MM.1S (cell line): Measurements from ENCODE around the gene STRN3.

Experiments
- DNase-seq: peaks from one replicate; pipeline ENCODE4 v3.0.0-alpha.2; 2015
- H2AFZ ChIP-seq: fragments of 300-600 bp; sonication (generic); 2 replicates; pipeline ENCODE4 v1.6.0; 2016; ENCODE audit warnings: antibody characterized with exemption, low read length
- H3F3A ChIP-seq: fragments of 300-600 bp; sonication (generic); 2 replicates; pipeline ENCODE4 v1.6.1; 2016; ENCODE audit warnings: mild to moderate bottlenecking, antibody characterized with exemption, low read length, moderate library complexity, mixed read lengths; ENCODE audit not compliant: insufficient read depth
- H3K27ac ChIP-seq: fragments of 300-600 bp; sonication (generic); 2 replicates; pipeline ENCODE4 v1.5.1; 2016; ENCODE audit warnings: mild to moderate bottlenecking, low read length
- H3K27me3 ChIP-seq: fragments of 300-600 bp; sonication (generic); replicated peaks from 2 replicates; pipeline ENCODE4 v1.6.0; 2016; ENCODE audit warnings: low read length; ENCODE audit not compliant: insufficient read depth
- H3K36me3 ChIP-seq: fragments of 300-600 bp; sonication (generic); replicated peaks from 2 replicates; pipeline ENCODE4 v1.6.1; 2016; ENCODE audit warnings: mild to moderate bottlenecking, low read length, mixed read lengths; ENCODE audit not compliant: insufficient read depth
- H3K4me1 ChIP-seq: fragments of 300-600 bp; sonication (generic); 2 replicates; pipeline ENCODE4 v1.6.1; 2016; ENCODE audit warnings: low read length, mixed read lengths
- H3K4me2 ChIP-seq: fragments of 300-600 bp; sonication (generic); 2 replicates; pipeline ENCODE4 v1.6.0; 2016; ENCODE audit warnings: low read depth, low read length
- H3K4me3 ChIP-seq: fragments of 300-600 bp; sonication (generic); 2 replicates; pipeline ENCODE4 v1.5.1; 2016; ENCODE audit warnings: low read length, mixed read lengths
- H3K79me2 ChIP-seq: fragments of 300-600 bp; sonication (generic); 2 replicates; pipeline ENCODE4 v1.6.1; 2016; ENCODE audit warnings: mixed run types, low read length, mixed read lengths
- H3K9ac ChIP-seq: fragments of 300-600 bp; sonication (generic); 2 replicates; pipeline ENCODE4 v1.6.1; 2016; ENCODE audit warnings: low read length, mixed read lengths
- H3K9me2 ChIP-seq: fragments of 300-600 bp; sonication (generic); replicated peaks from 2 replicates; pipeline ENCODE4 v1.6.1; 2016; ENCODE audit warnings: mild to moderate bottlenecking, low read length, mixed read lengths; ENCODE audit not compliant: insufficient read depth
- H3K9me3 ChIP-seq: fragments of 300-600 bp; sonication (generic); replicated peaks from 2 replicates; pipeline ENCODE4 v1.6.1; 2016; ENCODE audit warnings: mild to moderate bottlenecking, low read length, mixed read lengths; ENCODE audit not compliant: insufficient read depth
- H4K20me1 ChIP-seq: fragments of 300-600 bp; sonication (generic); 2 replicates; pipeline ENCODE4 v1.6.1; 2016; ENCODE audit warnings: mild to moderate bottlenecking, low read length, moderate library complexity, mixed read lengths; ENCODE audit not compliant: insufficient read depth
- EZH2 ChIP-seq: fragments of 300-600 bp; sonication (generic); optimal IDR thresholded peaks from 2 replicates; pipeline ENCODE3; 2017; ENCODE audit warnings: low read depth, mild to moderate bottlenecking, antibody characterized with exemption, low read length, mixed read lengths
- EZH2phosphoT487 ChIP-seq: fragments of 300-600 bp; sonication (generic); IDR thresholded peaks from 2 replicates; pipeline ENCODE4 v1.6.1; 2018; ENCODE audit warnings: antibody characterized with exemption, low read length
- TF ChIP-seq, protein P1 (sequence below): fragments of 300-600 bp; sonication (generic); IDR thresholded peaks from 2 replicates; pipeline ENCODE4 v1.5.1; 2016; ENCODE audit warnings: antibody characterized with exemption, low read length, mixed read lengths

The STRN3 gene

DNA sequence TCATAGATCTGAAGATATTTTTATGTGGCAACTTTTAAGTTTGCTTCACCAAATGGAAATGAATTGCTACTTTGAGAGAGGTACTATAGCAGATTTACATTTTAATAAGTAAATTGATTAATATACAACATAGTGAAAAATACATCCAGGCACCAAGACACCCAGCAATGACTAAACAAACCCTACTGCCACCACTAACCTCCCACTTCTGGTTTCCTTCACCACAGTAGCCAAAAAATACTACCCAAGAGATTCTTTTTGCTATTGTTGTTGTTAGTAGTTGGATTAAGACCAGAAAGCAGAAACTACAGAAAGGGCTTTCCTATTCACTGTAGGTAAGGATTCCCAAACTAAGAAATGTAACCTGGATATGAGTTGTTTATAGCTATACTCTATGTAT is 97.7 kb downstream of the STRN3 start:
- Histone ChIP-seq H3K9me2 (no peaks in the 10 kb centered on the region), H3K4me3 (no peak overlapping the region), H3K9me3 (no peaks in the 10 kb centered on the region), H3K27me3 (no peaks in the 10 kb centered on the region), H4K20me1 (no peaks in the 10 kb centered on the region), H3K36me3 (no peaks in the 10 kb centered on the region), H3K4me1 (no peaks in the 10 kb centered on the region), H3K79me2 (no peaks in the 10 kb centered on the region), H2AFZ (no peak overlapping the region), H3K9ac (no peak overlapping the region), H3F3A (no peaks in the 10 kb centered on the region), H3K4me2 (no peak overlapping the region), H3K27ac (no peak overlapping the region)
- no peak for TF ChIP-seq EZH2
- TF ChIP-seq EZH2phosphoT487 = no peak
- DNase-seq = no peak

DNA sequence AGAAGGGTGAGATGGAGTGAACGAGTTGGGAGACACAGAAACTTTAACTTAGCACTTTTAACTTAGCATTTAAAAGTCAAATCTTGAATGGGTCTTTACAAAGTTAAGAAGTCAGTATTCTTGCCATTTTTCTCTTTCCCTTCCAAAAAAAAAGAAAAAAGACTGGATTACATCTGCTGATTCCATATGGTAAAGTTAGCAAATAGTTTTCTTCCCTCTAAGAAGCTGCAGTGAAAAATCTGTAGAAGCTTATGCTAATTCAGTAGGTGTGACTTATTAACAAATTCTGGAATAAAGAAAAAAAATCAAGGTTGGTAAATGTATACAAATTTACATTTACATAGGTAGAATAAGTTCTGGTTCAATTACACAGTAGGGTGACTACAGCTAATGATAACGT is 100.9 kb downstream of the STRN3 start:
- no peak overlapping the region for H3K27ac ChIP-seq
- no peaks in the 10 kb centered on the region for H3F3A ChIP-seq
- TF ChIP-seq EZH2phosphoT487 (no peak), EZH2 (no peak)
- TF ChIP-seq, protein P1, sequence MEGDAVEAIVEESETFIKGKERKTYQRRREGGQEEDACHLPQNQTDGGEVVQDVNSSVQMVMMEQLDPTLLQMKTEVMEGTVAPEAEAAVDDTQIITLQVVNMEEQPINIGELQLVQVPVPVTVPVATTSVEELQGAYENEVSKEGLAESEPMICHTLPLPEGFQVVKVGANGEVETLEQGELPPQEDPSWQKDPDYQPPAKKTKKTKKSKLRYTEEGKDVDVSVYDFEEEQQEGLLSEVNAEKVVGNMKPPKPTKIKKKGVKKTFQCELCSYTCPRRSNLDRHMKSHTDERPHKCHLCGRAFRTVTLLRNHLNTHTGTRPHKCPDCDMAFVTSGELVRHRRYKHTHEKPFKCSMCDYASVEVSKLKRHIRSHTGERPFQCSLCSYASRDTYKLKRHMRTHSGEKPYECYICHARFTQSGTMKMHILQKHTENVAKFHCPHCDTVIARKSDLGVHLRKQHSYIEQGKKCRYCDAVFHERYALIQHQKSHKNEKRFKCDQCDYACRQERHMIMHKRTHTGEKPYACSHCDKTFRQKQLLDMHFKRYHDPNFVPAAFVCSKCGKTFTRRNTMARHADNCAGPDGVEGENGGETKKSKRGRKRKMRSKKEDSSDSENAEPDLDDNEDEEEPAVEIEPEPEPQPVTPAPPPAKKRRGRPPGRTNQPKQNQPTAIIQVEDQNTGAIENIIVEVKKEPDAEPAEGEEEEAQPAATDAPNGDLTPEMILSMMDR = no peak
- H3K9me2 ChIP-seq = no peaks in the 10 kb centered on the region
- H3K4me1 ChIP-seq = no peaks in the 10 kb centered on the region
- no peaks in the 10 kb centered on the region for H3K79me2 ChIP-seq
- H3K36me3 ChIP-seq = no peaks in the 10 kb centered on the region
- no peak for DNase-seq
- no peaks in the 10 kb centered on the region for H3K27me3 ChIP-seq
- no peak overlapping the region for H2AFZ ChIP-seq
- no peak overlapping the region for H3K4me3 ChIP-seq
- no peaks in the 10 kb centered on the region for H4K20me1 ChIP-seq
- no peaks in the 10 kb centered on the region for H3K9me3 ChIP-seq
- H3K9ac ChIP-seq = no peak overlapping the region
- no peak overlapping the region for H3K4me2 ChIP-seq

DNA sequence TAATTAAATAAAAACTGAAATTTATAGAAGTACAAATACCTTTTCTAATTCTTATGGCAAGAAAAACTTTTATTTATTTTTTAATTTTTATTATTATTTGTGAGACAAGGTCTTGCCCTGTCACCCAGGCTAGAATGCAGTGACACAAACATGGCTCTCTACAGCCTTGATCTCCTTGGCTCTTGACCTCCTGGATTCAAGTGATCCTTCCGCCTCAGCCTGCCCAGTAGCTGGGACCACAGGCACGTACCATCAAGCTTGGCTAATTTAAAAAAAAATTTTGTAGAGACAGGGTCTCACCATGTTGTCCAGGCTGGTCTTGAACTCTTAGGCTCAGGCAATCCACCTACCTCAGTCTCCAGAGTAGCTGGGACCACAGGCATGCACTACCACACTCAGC is 104.4 kb downstream of the STRN3 start:
- H3K9me3 ChIP-seq = no peaks in the 10 kb centered on the region
- TF ChIP-seq EZH2 (no peak), EZH2phosphoT487 (no peak)
- TF ChIP-seq, protein P1 = no peak
- no peaks in the 10 kb centered on the region for H3K9me2 ChIP-seq
- no peak overlapping the region for H3K9ac ChIP-seq
- DNase-seq = no peak
- H3K36me3 ChIP-seq = no peaks in the 10 kb centered on the region
- H3F3A ChIP-seq = no peaks in the 10 kb centered on the region
- H3K4me1 ChIP-seq = no peaks in the 10 kb centered on the region
- H4K20me1 ChIP-seq = no peaks in the 10 kb centered on the region
- H3K4me3 ChIP-seq = no peak overlapping the region
- H3K79me2 ChIP-seq = no peaks in the 10 kb centered on the region
- H3K27me3 ChIP-seq = no peaks in the 10 kb centered on the region
- no peak overlapping the region for H2AFZ ChIP-seq
- no peak overlapping the region for H3K27ac ChIP-seq
- H3K4me2 ChIP-seq = no peak overlapping the region

DNA sequence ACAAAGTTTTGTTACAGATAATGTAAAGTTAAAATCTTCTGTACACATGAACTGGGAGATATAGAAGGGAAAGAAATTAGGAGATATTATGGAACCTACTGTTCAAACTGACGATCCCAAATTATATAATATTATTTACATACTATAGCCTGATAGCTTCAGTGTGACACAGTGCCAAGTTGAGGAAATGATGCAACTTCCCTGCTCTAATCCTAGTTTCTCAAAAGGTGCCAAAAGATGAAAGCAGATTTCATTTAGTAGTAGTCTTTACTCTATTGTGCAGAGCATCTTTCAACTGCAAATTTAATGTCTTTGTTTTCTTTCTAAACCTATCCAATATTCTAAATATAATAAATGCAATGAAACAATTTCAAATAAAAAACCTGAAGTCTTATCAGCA is 104.9 kb downstream of the STRN3 start:
- Histone ChIP-seq H2AFZ (no peak overlapping the region), H3K4me1 (no peaks in the 10 kb centered on the region), H4K20me1 (no peaks in the 10 kb centered on the region), H3K36me3 (no peaks in the 10 kb centered on the region), H3K27me3 (no peaks in the 10 kb centered on the region), H3K4me2 (no peak overlapping the region), H3K79me2 (no peaks in the 10 kb centered on the region), H3K9me3 (no peaks in the 10 kb centered on the region), H3K9me2 (no peaks in the 10 kb centered on the region), H3K4me3 (no peak overlapping the region), H3K27ac (no peak overlapping the region), H3F3A (no peaks in the 10 kb centered on the region), H3K9ac (no peak overlapping the region)
- TF ChIP-seq, protein P1 = no peak
- TF ChIP-seq EZH2phosphoT487 (no peak), EZH2 (no peak)
- no peak for DNase-seq
